Activated T-cell treated with anti-CD3 and anti-CD28 coated beads for 48 hours (primary cell): Measurements from ENCODE around the gene ABR.
"Not testable (repeated sequence)": the region's sequence is repeated elsewhere in the genome, so short reads cannot be mapped to it uniquely, and the experiment has no call there.

ENCODE experiments used
- DNase-seq: peaks from one replicate; pipeline ENCODE4 v3.0.0-alpha.2; 2020; ENCODE audit warnings: low read depth

Gene ABR

GRCh38 chr17:1095090-1095852, 84.5 kb downstream of the ABR start:
- no peak for DNase-seq

GRCh38 chr17:1094591-1094990, 85.2 kb downstream of the ABR start:
- DNase-seq: no peak

- no peak for DNase-seq
Measured at GRCh38 chr17:1091900-1092299, 87.9 kb downstream of the ABR start.

- no peak for DNase-seq
Measured at GRCh38 chr17:1091190-1091534, 88.6 kb downstream of the ABR start.

GRCh38 chr17:1090465-1091189, 89.2 kb downstream of the ABR start:
- DNase-seq: no peak

- no peak for DNase-seq
Measured at GRCh38 chr17:1089915-1090314, 89.9 kb downstream of the ABR start.

- DNase-seq: no peak
Measured at GRCh38 chr17:1087381-1088241, 92.2 kb downstream of the ABR start.

GRCh38 chr17:1083451-1084187, 96.2 kb downstream of the ABR start:
- no peak for DNase-seq

GRCh38 chr17:1082579-1082978, 97.2 kb downstream of the ABR start:
- DNase-seq: no peak

GRCh38 chr17:1078831-1079561, 100.8 kb downstream of the ABR start:
- no peak for DNase-seq

- no peak for DNase-seq
Measured at GRCh38 chr17:1077986-1078711, 101.6 kb downstream of the ABR start.

- no peak for DNase-seq
Measured at GRCh38 chr17:1077581-1077985, 102.2 kb downstream of the ABR start.

- no peak for DNase-seq
Measured at GRCh38 chr17:1076982-1077302, 102.8 kb downstream of the ABR start.

GRCh38 chr17:1076299-1076981, 103.3 kb downstream of the ABR start:
- no peak for DNase-seq

- DNase-seq: no peak
Measured at GRCh38 chr17:1074886-1075605, 104.7 kb downstream of the ABR start.

- DNase-seq: not testable (repeated sequence)
Measured at GRCh38 chr17:1073963-1074625, 105.7 kb downstream of the ABR start.

- no peak for DNase-seq
Measured at GRCh38 chr17:1073241-1073962, 106.4 kb downstream of the ABR start.

- DNase-seq: no peak
Measured at GRCh38 chr17:1072551-1072961, 107.2 kb downstream of the ABR start.
